Tibial artery (tissue), 4 donors: Measurements from ENCODE around the gene FGGY.
"Not testable (repeated sequence)": the region's sequence is repeated elsewhere in the genome, so short reads cannot be mapped to it uniquely, and the experiment has no call there.

Source experiments
- DNase-seq, 2 donors: peaks; one replicate each; pipeline ENCODE4 v3.0.0-alpha.2; 2019
- H3K27ac ChIP-seq, 2 donors: fragments of 200-600 bp; sonication (generic) in 1 of 2; 1 replicate in 1 of 2; 2 replicates in 1 of 2; pipeline ENCODE4 v1.5.1; 2018 to 2019; ENCODE audit warnings: mild to moderate bottlenecking in 1 of 2
- H3K27me3 ChIP-seq, 2 donors: fragments of 200-600 bp; sonication (generic) in 1 of 2; one replicate each; pipeline versions ENCODE4 v1.5.1 to v1.6.0; 2016 to 2019
- H3K36me3 ChIP-seq, 3 donors: fragments of 200-600 bp; sonication (generic) in 2 of 3; one replicate each; pipeline ENCODE4 v1.5.1; 2016 to 2019; ENCODE audit warnings: mild to moderate bottlenecking in 2 of 3
- H3K4me1 ChIP-seq, 4 donors: fragments of 200-600 bp; sonication (generic) in 2 of 4; 1 replicate in 3 of 4; 2 replicates in 1 of 4; pipeline ENCODE4 v1.5.1; 2016 to 2019
- H3K4me3 ChIP-seq, 2 donors: fragments of 200-600 bp; sonication (generic) in 1 of 2; 1 replicate in 1 of 2; 2 replicates in 1 of 2; pipeline ENCODE4 v1.5.1; 2018 to 2019; ENCODE audit warnings: mild to moderate bottlenecking in 2 of 2
- H3K9me3 ChIP-seq, 3 donors: fragments of 200-600 bp; sonication (generic) in 1 of 3; one replicate each; pipeline ENCODE4 v1.5.1; 2016 to 2019
- CTCF ChIP-seq, 2 experiments: fragments of 200-600 bp in 1 of 2; fragments of 450-650 bp in 1 of 2; IDR thresholded peaks; one replicate each; pipeline ENCODE4 v1.5.1; 2017 to 2019; ENCODE audit warnings: antibody characterized with exemption in 2 of 2, mild to moderate bottlenecking in 1 of 2, moderate library complexity in 1 of 2
- intact Hi-C: fragments of 100-400 bp; cut with DNase I; formaldehyde crosslinking; loops from one replicate; pipeline ENCODE4 v1.15.0; 2023; ENCODE audit warnings: low total_unique reads

Gene FGGY

DNA sequence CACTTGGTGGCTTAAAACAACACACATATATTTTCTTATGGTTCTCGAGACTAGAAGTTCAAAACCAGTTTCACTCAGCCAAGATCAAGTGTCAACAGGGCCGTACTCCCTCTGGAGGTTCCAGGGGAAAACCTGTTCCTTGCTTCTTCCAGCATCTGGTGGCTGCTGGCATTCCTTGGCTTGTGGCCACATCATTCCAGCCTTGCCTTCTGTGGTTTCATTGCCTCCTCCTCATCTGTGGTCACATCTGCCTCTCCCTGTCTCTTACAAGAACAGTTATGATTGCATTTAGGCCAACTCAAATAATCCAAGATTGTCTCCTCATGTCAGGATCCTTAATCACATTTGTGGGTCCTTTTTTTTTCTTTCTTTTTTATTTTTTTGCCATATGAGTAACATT is 277.2 kb downstream of the FGGY start:
- no peak overlapping the region for H3K27ac ChIP-seq
- no peaks in the 10 kb centered on the region for H3K27me3 ChIP-seq
- no peak for TF ChIP-seq CTCF (IDR thresholded peaks at IDR 0.05)
- H3K9me3 ChIP-seq: peaks cover 0 to 6% (median 0%) of the 10 kb centered on the region in 3 donors
- no peaks in the 10 kb centered on the region for H3K36me3 ChIP-seq
- no peaks in the 10 kb centered on the region for H3K4me1 ChIP-seq
- H3K4me3 ChIP-seq: no peak overlapping the region
- intact Hi-C loops: no loop called here
- no peak for DNase-seq

DNA sequence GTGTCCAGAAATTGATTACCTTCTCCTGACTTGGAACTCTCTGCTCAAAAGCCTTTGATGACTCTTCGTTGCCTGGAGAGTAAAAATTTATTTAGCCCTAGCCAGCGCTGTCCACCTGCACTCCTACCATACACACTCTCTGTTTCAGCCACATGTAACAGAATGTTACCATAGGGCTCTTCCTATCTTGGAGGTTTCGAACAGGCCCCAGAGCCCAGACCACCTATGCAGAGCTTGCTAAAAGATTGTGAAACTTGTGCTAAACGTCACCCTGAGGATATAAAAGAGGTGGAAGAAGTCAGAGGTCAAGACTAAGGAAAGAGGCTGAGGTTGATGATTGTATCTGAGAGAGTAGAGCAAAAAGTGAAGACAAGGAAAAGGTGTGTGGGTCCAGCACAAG is 280.9 kb downstream of the FGGY start:
- Histone ChIP-seq H3K27me3 (no peaks in the 10 kb centered on the region), H3K4me1 (no peaks in the 10 kb centered on the region), H3K9me3 (peaks cover 0 to 6% (median 0%) of the 10 kb centered on the region in 3 donors), H3K4me3 (no peak overlapping the region), H3K27ac (no peak overlapping the region), H3K36me3 (no peaks in the 10 kb centered on the region)
- intact Hi-C loops: no loop called here
- no peak for DNase-seq
- no peak for TF ChIP-seq CTCF (IDR thresholded peaks at IDR 0.05)

GRCh38 chr1:59579222-59579621 is 282.3 kb downstream of the FGGY start:
- no peak overlapping the region for H3K4me3 ChIP-seq
- H3K4me1 ChIP-seq: no peaks in the 10 kb centered on the region
- H3K9me3 ChIP-seq: peaks cover 0 to under 1% (median 0%) of the 10 kb centered on the region in 3 donors
- no peak for TF ChIP-seq CTCF (IDR thresholded peaks at IDR 0.05)
- intact Hi-C loops: no loop called here
- H3K27ac ChIP-seq: no peak overlapping the region
- no peaks in the 10 kb centered on the region for H3K36me3 ChIP-seq
- H3K27me3 ChIP-seq: no peaks in the 10 kb centered on the region
- DNase-seq: no peak

DNA sequence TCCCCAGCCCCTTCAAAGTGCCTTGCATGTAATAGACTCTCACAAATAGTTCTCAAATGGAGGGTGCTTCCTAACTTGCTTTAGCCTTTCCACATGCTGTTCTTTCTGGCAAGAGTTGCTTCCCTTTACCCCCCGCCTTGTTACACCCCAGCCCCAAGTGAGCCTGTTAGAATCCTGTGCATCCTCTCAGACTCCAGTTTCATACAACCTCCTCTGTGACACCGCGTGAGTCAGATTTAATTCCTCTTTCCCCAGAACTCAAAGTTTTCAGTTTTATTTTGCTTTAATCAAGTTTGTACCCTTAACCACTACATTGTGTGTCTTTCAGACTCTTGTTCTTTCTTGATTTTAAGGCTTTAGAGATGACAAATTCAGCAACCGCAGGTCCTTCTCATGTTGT is 283.4 kb downstream of the FGGY start:
- no peaks in the 10 kb centered on the region for H3K4me1 ChIP-seq
- no peak for TF ChIP-seq CTCF (IDR thresholded peaks at IDR 0.05)
- H3K4me3 ChIP-seq: no peak overlapping the region
- no peaks in the 10 kb centered on the region for H3K36me3 ChIP-seq
- no peak overlapping the region for H3K27ac ChIP-seq
- DNase-seq: no peak
- intact Hi-C loops: no loop called here
- H3K9me3 ChIP-seq: no peaks in the 10 kb centered on the region
- no peaks in the 10 kb centered on the region for H3K27me3 ChIP-seq

DNA sequence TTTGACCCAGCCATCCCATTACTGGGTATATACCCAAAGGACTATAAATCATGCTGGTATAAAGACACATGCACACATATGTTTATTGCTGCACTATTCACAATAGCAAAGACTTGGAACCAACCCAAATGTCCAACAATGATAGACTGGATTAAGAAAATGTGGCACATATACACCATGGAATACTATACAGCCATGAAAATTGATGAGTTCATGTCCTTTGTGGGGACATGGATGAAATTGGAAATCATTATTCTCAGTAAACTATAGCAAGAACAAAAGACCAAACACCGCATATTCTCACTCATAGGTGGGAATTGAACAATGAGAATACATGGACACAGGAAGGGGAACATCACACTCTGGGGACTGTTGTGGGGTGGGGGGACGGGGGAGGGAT is 295.5 kb downstream of the FGGY start:
- H3K9me3 ChIP-seq, DNase-seq, H3K36me3 ChIP-seq, H3K27ac ChIP-seq, H3K4me3 ChIP-seq, H3K4me1 ChIP-seq, H3K27me3 ChIP-seq, intact Hi-C loops: not testable (repeated sequence)

DNA sequence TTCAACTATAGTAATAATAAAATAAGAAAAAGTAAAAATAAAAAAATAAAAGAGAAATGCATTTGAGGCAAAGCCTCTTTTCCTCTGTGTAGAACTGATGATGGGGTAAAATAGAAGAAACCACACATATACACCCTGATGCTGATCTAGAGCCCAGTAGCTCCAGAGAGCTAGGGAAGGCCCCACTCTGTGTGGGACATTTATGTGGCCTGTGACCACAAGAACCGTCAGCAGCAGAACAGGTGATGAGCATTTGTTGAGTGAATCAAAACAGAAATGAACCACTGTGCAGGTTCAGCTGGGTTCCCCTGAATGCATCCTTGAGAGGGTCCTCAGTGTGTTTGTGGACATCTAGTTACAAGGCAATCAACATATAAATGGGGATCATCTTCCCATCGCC is 296.0 kb downstream of the FGGY start:
- no peak overlapping the region for H3K4me3 ChIP-seq
- peaks cover 0 to 7% (median 0%) of the 10 kb centered on the region in 4 donors for H3K4me1 ChIP-seq
- no peaks in the 10 kb centered on the region for H3K36me3 ChIP-seq
- intact Hi-C loops: no loop called here
- H3K27me3 ChIP-seq: no peaks in the 10 kb centered on the region
- H3K9me3 ChIP-seq: no peaks in the 10 kb centered on the region
- DNase-seq: no peak
- H3K27ac ChIP-seq: no peak overlapping the region
- TF ChIP-seq CTCF (IDR thresholded peaks at IDR 0.05): no peak
